ENCODE measurements around the gene MAMSTR.

The MAMSTR gene

DNA sequence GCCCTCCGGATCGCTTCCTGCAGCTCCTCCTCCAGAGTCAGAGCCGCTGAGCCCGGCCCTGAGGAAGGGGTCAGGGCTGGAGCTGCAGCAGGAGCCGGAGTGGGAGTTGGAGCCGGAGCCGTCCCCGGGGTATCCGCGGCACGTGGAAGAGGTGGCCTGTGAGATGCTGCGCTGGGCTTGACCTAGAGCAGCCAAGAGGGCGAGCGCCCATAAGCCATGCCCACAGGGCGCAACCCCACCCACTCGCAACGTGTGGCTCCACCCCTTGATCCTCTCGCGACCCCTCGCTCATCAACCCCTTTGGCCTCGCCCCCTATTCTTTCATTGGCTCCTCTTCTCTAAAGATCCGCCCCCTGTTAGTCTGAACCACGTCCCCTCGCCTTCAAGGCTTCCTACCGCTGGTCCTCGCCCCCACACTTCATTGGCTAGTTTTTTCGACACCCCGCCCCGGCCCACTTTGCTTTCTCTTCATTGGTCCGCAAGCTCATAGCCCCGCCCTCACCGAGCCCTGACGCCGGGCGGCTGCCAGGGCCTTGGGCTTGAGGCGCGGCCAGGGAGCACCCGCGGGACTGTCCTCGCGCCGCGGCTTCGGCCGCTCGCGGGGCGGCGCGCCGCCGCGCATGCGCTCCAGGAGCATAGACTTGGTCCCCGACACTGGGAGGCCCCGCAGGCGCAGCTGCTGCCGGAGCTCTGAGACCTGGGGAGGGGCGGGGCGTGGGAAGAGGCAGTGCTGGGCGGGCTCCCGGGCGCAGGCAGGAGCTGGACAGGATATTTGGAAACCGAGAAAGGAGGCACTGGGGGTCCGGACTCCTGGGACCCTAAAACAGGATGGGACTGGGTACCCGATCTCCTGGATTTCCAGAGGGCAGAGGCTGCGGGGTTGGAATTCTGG is 5.4 kb downstream of the MAMSTR start (continued):
- TF ChIP-seq, protein P1, sequence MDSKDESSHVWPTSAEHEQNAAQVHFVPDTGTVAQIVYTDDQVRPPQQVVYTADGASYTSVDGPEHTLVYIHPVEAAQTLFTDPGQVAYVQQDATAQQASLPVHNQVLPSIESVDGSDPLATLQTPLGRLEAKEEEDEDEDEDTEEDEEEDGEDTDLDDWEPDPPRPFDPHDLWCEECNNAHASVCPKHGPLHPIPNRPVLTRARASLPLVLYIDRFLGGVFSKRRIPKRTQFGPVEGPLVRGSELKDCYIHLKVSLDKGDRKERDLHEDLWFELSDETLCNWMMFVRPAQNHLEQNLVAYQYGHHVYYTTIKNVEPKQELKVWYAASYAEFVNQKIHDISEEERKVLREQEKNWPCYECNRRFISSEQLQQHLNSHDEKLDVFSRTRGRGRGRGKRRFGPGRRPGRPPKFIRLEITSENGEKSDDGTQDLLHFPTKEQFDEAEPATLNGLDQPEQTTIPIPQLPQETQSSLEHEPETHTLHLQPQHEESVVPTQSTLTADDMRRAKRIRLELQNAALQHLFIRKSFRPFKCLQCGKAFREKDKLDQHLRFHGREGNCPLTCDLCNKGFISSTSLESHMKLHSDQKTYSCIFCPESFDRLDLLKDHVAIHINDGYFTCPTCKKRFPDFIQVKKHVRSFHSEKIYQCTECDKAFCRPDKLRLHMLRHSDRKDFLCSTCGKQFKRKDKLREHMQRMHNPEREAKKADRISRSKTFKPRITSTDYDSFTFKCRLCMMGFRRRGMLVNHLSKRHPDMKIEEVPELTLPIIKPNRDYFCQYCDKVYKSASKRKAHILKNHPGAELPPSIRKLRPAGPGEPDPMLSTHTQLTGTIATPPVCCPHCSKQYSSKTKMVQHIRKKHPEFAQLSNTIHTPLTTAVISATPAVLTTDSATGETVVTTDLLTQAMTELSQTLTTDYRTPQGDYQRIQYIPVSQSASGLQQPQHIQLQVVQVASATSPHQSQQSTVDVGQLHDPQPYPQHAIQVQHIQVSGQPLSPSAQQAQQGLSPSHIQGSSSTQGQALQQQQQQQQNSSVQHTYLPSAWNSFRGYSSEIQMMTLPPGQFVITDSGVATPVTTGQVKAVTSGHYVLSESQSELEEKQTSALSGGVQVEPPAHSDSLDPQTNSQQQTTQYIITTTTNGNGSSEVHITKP (tag by site-specific recombination; IDR thresholded peaks at IDR 0.05), result peak; percentile 92
- TF ChIP-seq ZNF837 (tag by site-specific recombination; IDR thresholded peaks at IDR 0.05) (no peak), ZXDB (tag by site-specific recombination; IDR thresholded peaks at IDR 0.05) (peak; percentile 6; the same call in 1 of the 2 replicates), ZNF280C (tag by site-specific recombination; IDR thresholded peaks at IDR 0.05) (no peak), KLF7 (tag by site-specific recombination; IDR thresholded peaks at IDR 0.05; ENCODE audit: borderline replicate concordance) (peak; percentile 41; the same call in 1 of the 2 replicates), BCL11A (tag by site-specific recombination; IDR thresholded peaks at IDR 0.05; ENCODE audit: low read depth) (0 out of 2 replicates have a peak, but pooled peaks have one; percentile 13), GLIS1 (tag by site-specific recombination; IDR thresholded peaks at IDR 0.05) (no peak), ZNF433 (tag by site-specific recombination; IDR thresholded peaks at IDR 0.05; ENCODE audit: low read depth) (no peak), YY2 (tag by site-specific recombination; IDR thresholded peaks at IDR 0.05) (no peak), ZNF660 (tag by site-specific recombination; IDR thresholded peaks at IDR 0.05) (peak; percentile 15; the same call in 1 of the 2 replicates), ZNF175 (tag by site-specific recombination; IDR thresholded peaks at IDR 0.05) (no peak), KLF9 (tag by site-specific recombination; IDR thresholded peaks at IDR 0.05; ENCODE audit: low read depth) (peak; percentile 83), ZFHX2 (tag by site-specific recombination; conservative IDR thresholded peaks at IDR 0.05) (peak; percentile 79), INSM2 (tag by site-specific recombination; IDR thresholded peaks at IDR 0.05) (no peak), KLF8 (tag by site-specific recombination; IDR thresholded peaks at IDR 0.05) (peak; percentile 91), ZNF518A (tag by site-specific recombination; conservative IDR thresholded peaks at IDR 0.05; ENCODE audit: low read depth) (no peak), ZNF324 (tag by site-specific recombination; IDR thresholded peaks at IDR 0.05) (no peak), ZNF76 (tag by site-specific recombination; IDR thresholded peaks at IDR 0.05; ENCODE audit: borderline replicate concordance, low read depth) (no peak), ZBTB1 (tag by site-specific recombination; IDR thresholded peaks at IDR 0.05) (no peak)
- TF ChIP-seq, protein P2, sequence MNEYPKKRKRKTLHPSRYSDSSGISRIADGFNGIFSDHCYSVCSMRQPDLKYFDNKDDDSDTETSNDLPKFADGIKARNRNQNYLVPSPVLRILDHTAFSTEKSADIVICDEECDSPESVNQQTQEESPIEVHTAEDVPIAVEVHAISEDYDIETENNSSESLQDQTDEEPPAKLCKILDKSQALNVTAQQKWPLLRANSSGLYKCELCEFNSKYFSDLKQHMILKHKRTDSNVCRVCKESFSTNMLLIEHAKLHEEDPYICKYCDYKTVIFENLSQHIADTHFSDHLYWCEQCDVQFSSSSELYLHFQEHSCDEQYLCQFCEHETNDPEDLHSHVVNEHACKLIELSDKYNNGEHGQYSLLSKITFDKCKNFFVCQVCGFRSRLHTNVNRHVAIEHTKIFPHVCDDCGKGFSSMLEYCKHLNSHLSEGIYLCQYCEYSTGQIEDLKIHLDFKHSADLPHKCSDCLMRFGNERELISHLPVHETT (tag by site-specific recombination; IDR thresholded peaks at IDR 0.05), result no peak
- TF ChIP-seq, protein P3, sequence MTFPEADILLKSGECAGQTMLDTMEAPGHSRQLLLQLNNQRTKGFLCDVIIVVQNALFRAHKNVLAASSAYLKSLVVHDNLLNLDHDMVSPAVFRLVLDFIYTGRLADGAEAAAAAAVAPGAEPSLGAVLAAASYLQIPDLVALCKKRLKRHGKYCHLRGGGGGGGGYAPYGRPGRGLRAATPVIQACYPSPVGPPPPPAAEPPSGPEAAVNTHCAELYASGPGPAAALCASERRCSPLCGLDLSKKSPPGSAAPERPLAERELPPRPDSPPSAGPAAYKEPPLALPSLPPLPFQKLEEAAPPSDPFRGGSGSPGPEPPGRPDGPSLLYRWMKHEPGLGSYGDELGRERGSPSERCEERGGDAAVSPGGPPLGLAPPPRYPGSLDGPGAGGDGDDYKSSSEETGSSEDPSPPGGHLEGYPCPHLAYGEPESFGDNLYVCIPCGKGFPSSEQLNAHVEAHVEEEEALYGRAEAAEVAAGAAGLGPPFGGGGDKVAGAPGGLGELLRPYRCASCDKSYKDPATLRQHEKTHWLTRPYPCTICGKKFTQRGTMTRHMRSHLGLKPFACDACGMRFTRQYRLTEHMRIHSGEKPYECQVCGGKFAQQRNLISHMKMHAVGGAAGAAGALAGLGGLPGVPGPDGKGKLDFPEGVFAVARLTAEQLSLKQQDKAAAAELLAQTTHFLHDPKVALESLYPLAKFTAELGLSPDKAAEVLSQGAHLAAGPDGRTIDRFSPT (tag by site-specific recombination; IDR thresholded peaks at IDR 0.05), result peak; percentile 66
